HepG2 (cell line): ENCODE data around the gene TMTC2. TPM values are rescaled to one million over a fixed set of nuclear protein-coding genes. Genes with fewer than 3 reads are reported as not detected.

Experiments
- ATAC-seq: fragments of 200-7000 bp; cut with Tn5 transposase; 3 replicates; pipeline ENCODE4 v1.9.1; 2020; ENCODE audit warnings: mild to moderate bottlenecking, moderate library complexity
- BruUV-seq: library from RNA; stranded (reverse); fragments of 400-500 nt; replicated peaks from 2 replicates; lab custom pipeline; 2021; lab: Mats Ljungman, UMichigan
- CTCF ChIA-PET: fragments of 300-600 bp; formaldehyde crosslinking; extraction: SDS; loops from one replicate; lab custom pipeline; 2021; ENCODE audit warnings: low total read pairs, inconsistent platforms, low intra/inter-chr PET ratio; lab: Yijun Ruan, JAX
- POLR2A ChIA-PET: fragments of 350-600 bp; sonication (Branson Sonifier 250); formaldehyde crosslinking; loops from one replicate; lab custom pipeline; 2020; ENCODE audit warnings: antibody characterized with exemption, inconsistent platforms; lab: Yijun Ruan, JAX
- DNase-seq: peaks from one replicate; pipeline ENCODE4 v3.0.0-alpha.2; 2015; ENCODE audit warnings: low spot score
- FAIRE-seq: peaks from 3 replicates; lab custom pipeline; 2011; peaks lifted over from hg19 to GRCh38; lab: Jason Lieb, UNC
- H2AFZ ChIP-seq: one replicate; pipeline ENCODE4 v1.6.1; 2011; ENCODE audit warnings: low read length, inconsistent platforms
- H3K27ac ChIP-seq: fragments of 300-600 bp; 3 replicates; pipeline ENCODE4 v1.8.0; 2011; ENCODE audit warnings: mixed run types, mild to moderate bottlenecking, mixed read lengths, low read length, inconsistent platforms; ENCODE audit not compliant: insufficient read depth; ENCODE audit errors: extremely low read length
- H3K27me3 ChIP-seq, 2 experiments: fragments of 200-600 bp in 1 of 2; 2 replicates in 1 of 2; 3 replicates in 1 of 2; pipeline versions ENCODE4 v1.6.0 to v1.8.0; 2011; ENCODE audit warnings: low read length in 2 of 2, mild to moderate bottlenecking in 2 of 2, moderate library complexity in 2 of 2, inconsistent platforms in 1 of 2; ENCODE audit not compliant: insufficient read depth in 2 of 2, control insufficient read depth in 1 of 2
- H3K36me3 ChIP-seq, 2 experiments: fragments of 200-600 bp in 1 of 2; replicated peaks in 1 of 2; 2 replicates in 1 of 2; 3 replicates in 1 of 2; pipeline versions ENCODE4 v1.5.1 to v1.8.0; 2011; ENCODE audit warnings: low read length in 2 of 2, inconsistent platforms in 1 of 2; ENCODE audit not compliant: insufficient read depth in 2 of 2, control insufficient read depth in 1 of 2
- H3K4me1 ChIP-seq: 2 replicates; pipeline ENCODE4 v1.5.1; 2012; ENCODE audit warnings: low read length, inconsistent platforms; ENCODE audit not compliant: insufficient read depth
- H3K4me2 ChIP-seq: 2 replicates; pipeline ENCODE4 v1.6.0; 2011; ENCODE audit warnings: low read depth, low read length, inconsistent platforms
- H3K4me3 ChIP-seq, 3 experiments: fragments of 200-600 bp in 1 of 3; sonication (generic), shearing (Covaris generic) in 1 of 3; replicated peaks in 1 of 3; 2 replicates each; pipeline ENCODE4 v1.5.1; 2011 to 2016; ENCODE audit warnings: low read length in 3 of 3, inconsistent platforms in 2 of 3, low read depth in 2 of 3, mild to moderate bottlenecking in 2 of 3, control low read depth in 1 of 3, mixed read lengths in 1 of 3; ENCODE audit not compliant: insufficient read depth in 1 of 3
- H3K79me2 ChIP-seq: one replicate; pipeline ENCODE4 v1.6.1; 2011; ENCODE audit warnings: low read length, inconsistent platforms; ENCODE audit not compliant: insufficient read depth
- H3K9ac ChIP-seq: 2 replicates; pipeline ENCODE4 v1.6.0; 2011; ENCODE audit warnings: mild to moderate bottlenecking, low read depth, low read length, inconsistent platforms; ENCODE audit not compliant: insufficient read depth
- H3K9me3 ChIP-seq: 2 replicates; pipeline ENCODE4 v1.5.1; 2012; ENCODE audit warnings: mild to moderate bottlenecking, low read length
- H4K20me1 ChIP-seq: 2 replicates; pipeline ENCODE4 v1.6.0; 2011; ENCODE audit warnings: inconsistent platforms, mild to moderate bottlenecking, low read length, moderate library complexity; ENCODE audit not compliant: insufficient read depth
- HMG20A ChIP-seq: IDR thresholded peaks from 2 replicates; pipeline ENCODE4 v1.6.1; 2016; ENCODE audit warnings: borderline replicate concordance
- KDM5A ChIP-seq: fragments of 200-600 bp; sonication (generic); IDR thresholded peaks from 2 replicates; pipeline ENCODE4 v1.7.0; 2018; ENCODE audit warnings: antibody characterized with exemption, mild to moderate bottlenecking, low read length, borderline replicate concordance
- NONO ChIP-seq, 2 experiments: fragments of 450-650 bp in 1 of 2; sonication (generic) in 1 of 2; formaldehyde crosslinking in 1 of 2; IDR thresholded peaks in 1 of 2; conservative IDR thresholded peaks in 1 of 2; 2 replicates each; pipeline versions ENCODE4 v1.6.1 to v1.8.0; 2017 to 2022; ENCODE audit warnings: mild to moderate bottlenecking in 1 of 2, missing genetic modification reagents in 1 of 2, moderate library complexity in 1 of 2
- THYN1 ChIP-seq: sonication (generic); formaldehyde crosslinking; IDR thresholded peaks from 2 replicates; pipeline ENCODE4 v1.8.1; 2023; ENCODE audit warnings: low read depth, mild to moderate bottlenecking, moderate library complexity, missing genetic modification reagents, borderline replicate concordance
- ZFX ChIP-seq: sonication (generic); formaldehyde crosslinking; IDR thresholded peaks from 2 replicates; pipeline ENCODE4 v1.4.0; 2020; ENCODE audit warnings: mild to moderate bottlenecking, low read depth, missing genetic modification reagents, moderate library complexity
- WGBS: methylation state at CpG from one replicate; pipeline ENCODE4 v1.1.6; 2017; ENCODE audit warnings: low lambda C conversion rate; 5-methylcytosine and 5-hydroxymethylcytosine counted together
- in situ Hi-C: cut with HindIII; loops from 2 replicates; pipeline ENCODE4 v1.10.0; 2017; ENCODE audit warnings: low pct_unique_long_range_greater_than_20kb; ENCODE audit not compliant: extremely low pct_ligation_motif_present
- intact Hi-C: fragments of 100-400 bp; cut with micrococcal nuclease; formaldehyde crosslinking; loops from one replicate; pipeline ENCODE4 v1.10.0; 2022; ENCODE audit not compliant: unreplicated experiment
- polyA plus RNA-seq, 8 experiments: library from polyadenylated mRNA; depleted of rRNA in 3 of 8; stranded (reverse) in 7 of 8; unstranded in 1 of 8; fragments of >200 nt; fragmentation: Illumina TruSeq in 4 of 8; extraction: Trizol in 4 of 8; gene quantifications; 2 replicates each; pipeline versions ENCODE4 v1.2.1 to v1.2.3, GENCODE V29; 2011 to 2016; ENCODE audit warnings: low read depth in 4 of 8, missing spikeins in 1 of 8, mixed read lengths in 1 of 8; ENCODE audit not compliant: insufficient read depth in 1 of 8
- total RNA-seq, 5 experiments: library from RNA; depleted of rRNA; stranded (reverse); fragments of >200 nt; fragmentation: Illumina TruSeq; extraction: Trizol; gene quantifications; 2 replicates each; pipeline ENCODE4 v1.2.3, GENCODE V29; 2016; ENCODE audit warnings: low read depth in 1 of 5
- TF ChIP-seq, protein P1 (sequence below): sonication (generic); formaldehyde crosslinking; IDR thresholded peaks from 2 replicates; pipeline ENCODE4 v1.8.0; 2022; ENCODE audit warnings: missing genetic modification reagents, mild to moderate bottlenecking, inconsistent platforms, borderline replicate concordance
- TF ChIP-seq, protein P2 (sequence below): sonication (generic); formaldehyde crosslinking; IDR thresholded peaks from 2 replicates; pipeline ENCODE4 v1.5.1; 2020; ENCODE audit warnings: mild to moderate bottlenecking, missing genetic modification reagents, borderline replicate concordance
- TF ChIP-seq, protein P3 (sequence below): sonication (generic); formaldehyde crosslinking; IDR thresholded peaks from 2 replicates; pipeline ENCODE4 v1.4.0; 2020; ENCODE audit warnings: missing genetic modification reagents, borderline replicate concordance

Gene TMTC2
- total and polyA plus RNA-seq, 2 of the 13 experiments (the other 11 are each of a cell fraction or from before 2014, with no cell fraction given): 0.55 to 0.63 TPM

DNA sequence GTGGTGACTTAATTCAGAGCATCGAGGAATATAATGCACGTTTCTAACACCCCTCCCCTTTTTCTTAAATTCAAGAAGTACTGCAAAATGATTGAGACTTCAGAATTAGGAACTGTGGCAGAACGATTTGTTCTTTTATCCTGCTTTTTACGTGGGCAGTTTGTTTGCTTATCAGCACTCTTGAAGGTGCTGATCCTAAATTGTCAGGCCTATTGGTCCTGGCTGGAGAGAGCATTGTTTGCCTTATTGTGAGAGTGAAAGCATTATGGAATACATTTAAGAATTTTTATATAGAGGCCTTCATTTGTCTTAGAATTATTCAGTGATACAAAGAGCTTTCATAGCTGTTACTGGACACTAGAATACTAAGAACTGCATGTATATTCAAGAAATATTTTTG, 59.1 kb downstream of the TMTC2 start:
- Histone ChIP-seq H3K4me2 (no peak overlapping the region), H3K27ac (no peak overlapping the region), H2AFZ (no peak overlapping the region), H3K27me3 (no peaks in the 10 kb centered on the region), H3K4me1 (no peaks in the 10 kb centered on the region), H3K9me3 (no peaks in the 10 kb centered on the region), H3K9ac (no peak overlapping the region), H3K4me3 (no peak overlapping the region), H3K79me2 (no peaks in the 10 kb centered on the region), H3K36me3 (no peaks in the 10 kb centered on the region), H4K20me1 (no peaks in the 10 kb centered on the region)
- ATAC-seq (no peak), DNase-seq (no peak), FAIRE-seq (no peak)
- in situ Hi-C loops (no loop called here), intact Hi-C loops (no loop called here)
- CTCF ChIA-PET: no interaction called here
- BruUV-seq: no TSS peak
- POLR2A ChIA-PET: no interaction called here
- TF ChIP-seq KDM5A (no peak), THYN1 (CRISPR knock-in tag) (no peak), NONO (IDR thresholded peaks at IDR 0.05) (no peak), NONO (CRISPR knock-in tag; conservative IDR thresholded peaks at IDR 0.05) (no peak), HMG20A (CRISPR knock-in tag) (no peak), ZFX (CRISPR knock-in tag) (no peak)
- TF ChIP-seq, protein P1, sequence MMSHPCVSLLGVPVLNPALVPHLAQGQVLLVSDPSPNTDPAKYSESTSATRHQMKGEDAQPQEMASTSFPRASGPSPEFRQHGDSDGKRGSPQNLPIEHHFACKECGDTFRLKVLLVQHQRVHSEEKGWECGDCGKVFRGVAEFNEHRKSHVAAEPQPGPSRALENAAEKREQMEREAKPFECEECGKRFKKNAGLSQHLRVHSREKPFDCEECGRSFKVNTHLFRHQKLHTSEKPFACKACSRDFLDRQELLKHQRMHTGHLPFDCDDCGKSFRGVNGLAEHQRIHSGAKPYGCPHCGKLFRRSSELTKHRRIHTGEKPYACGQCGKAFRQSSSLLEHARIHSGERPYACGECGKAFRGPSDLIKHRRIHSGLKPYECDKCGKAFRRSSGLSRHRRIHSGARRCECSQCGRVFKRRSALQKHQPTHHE (CRISPR knock-in tag): no peak
- TF ChIP-seq, protein P2, sequence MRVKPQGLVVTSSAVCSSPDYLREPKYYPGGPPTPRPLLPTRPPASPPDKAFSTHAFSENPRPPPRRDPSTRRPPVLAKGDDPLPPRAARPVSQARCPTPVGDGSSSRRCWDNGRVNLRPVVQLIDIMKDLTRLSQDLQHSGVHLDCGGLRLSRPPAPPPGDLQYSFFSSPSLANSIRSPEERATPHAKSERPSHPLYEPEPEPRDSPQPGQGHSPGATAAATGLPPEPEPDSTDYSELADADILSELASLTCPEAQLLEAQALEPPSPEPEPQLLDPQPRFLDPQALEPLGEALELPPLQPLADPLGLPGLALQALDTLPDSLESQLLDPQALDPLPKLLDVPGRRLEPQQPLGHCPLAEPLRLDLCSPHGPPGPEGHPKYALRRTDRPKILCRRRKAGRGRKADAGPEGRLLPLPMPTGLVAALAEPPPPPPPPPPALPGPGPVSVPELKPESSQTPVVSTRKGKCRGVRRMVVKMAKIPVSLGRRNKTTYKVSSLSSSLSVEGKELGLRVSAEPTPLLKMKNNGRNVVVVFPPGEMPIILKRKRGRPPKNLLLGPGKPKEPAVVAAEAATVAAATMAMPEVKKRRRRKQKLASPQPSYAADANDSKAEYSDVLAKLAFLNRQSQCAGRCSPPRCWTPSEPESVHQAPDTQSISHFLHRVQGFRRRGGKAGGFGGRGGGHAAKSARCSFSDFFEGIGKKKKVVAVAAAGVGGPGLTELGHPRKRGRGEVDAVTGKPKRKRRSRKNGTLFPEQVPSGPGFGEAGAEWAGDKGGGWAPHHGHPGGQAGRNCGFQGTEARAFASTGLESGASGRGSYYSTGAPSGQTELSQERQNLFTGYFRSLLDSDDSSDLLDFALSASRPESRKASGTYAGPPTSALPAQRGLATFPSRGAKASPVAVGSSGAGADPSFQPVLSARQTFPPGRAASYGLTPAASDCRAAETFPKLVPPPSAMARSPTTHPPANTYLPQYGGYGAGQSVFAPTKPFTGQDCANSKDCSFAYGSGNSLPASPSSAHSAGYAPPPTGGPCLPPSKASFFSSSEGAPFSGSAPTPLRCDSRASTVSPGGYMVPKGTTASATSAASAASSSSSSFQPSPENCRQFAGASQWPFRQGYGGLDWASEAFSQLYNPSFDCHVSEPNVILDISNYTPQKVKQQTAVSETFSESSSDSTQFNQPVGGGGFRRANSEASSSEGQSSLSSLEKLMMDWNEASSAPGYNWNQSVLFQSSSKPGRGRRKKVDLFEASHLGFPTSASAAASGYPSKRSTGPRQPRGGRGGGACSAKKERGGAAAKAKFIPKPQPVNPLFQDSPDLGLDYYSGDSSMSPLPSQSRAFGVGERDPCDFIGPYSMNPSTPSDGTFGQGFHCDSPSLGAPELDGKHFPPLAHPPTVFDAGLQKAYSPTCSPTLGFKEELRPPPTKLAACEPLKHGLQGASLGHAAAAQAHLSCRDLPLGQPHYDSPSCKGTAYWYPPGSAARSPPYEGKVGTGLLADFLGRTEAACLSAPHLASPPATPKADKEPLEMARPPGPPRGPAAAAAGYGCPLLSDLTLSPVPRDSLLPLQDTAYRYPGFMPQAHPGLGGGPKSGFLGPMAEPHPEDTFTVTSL: no peak
- TF ChIP-seq, protein P3, sequence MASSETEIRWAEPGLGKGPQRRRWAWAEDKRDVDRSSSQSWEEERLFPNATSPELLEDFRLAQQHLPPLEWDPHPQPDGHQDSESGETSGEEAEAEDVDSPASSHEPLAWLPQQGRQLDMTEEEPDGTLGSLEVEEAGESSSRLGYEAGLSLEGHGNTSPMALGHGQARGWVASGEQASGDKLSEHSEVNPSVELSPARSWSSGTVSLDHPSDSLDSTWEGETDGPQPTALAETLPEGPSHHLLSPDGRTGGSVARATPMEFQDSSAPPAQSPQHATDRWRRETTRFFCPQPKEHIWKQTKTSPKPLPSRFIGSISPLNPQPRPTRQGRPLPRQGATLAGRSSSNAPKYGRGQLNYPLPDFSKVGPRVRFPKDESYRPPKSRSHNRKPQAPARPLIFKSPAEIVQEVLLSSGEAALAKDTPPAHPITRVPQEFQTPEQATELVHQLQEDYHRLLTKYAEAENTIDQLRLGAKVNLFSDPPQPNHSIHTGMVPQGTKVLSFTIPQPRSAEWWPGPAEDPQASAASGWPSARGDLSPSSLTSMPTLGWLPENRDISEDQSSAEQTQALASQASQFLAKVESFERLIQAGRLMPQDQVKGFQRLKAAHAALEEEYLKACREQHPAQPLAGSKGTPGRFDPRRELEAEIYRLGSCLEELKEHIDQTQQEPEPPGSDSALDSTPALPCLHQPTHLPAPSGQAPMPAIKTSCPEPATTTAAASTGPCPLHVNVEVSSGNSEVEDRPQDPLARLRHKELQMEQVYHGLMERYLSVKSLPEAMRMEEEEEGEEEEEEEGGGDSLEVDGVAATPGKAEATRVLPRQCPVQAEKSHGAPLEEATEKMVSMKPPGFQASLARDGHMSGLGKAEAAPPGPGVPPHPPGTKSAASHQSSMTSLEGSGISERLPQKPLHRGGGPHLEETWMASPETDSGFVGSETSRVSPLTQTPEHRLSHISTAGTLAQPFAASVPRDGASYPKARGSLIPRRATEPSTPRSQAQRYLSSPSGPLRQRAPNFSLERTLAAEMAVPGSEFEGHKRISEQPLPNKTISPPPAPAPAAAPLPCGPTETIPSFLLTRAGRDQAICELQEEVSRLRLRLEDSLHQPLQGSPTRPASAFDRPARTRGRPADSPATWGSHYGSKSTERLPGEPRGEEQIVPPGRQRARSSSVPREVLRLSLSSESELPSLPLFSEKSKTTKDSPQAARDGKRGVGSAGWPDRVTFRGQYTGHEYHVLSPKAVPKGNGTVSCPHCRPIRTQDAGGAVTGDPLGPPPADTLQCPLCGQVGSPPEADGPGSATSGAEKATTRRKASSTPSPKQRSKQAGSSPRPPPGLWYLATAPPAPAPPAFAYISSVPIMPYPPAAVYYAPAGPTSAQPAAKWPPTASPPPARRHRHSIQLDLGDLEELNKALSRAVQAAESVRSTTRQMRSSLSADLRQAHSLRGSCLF: no peak
- WGBS: under 1% methylated on average over 4 of the region's 4 CpGs
